ENCODE results near the gene WIPF3. TPM values are rescaled to one million over a fixed set of nuclear protein-coding genes. Genes with fewer than 3 reads are reported as not detected.

Gene WIPF3
- total RNA-seq, 2 experiments from 2014 or later: not detected

DNA sequence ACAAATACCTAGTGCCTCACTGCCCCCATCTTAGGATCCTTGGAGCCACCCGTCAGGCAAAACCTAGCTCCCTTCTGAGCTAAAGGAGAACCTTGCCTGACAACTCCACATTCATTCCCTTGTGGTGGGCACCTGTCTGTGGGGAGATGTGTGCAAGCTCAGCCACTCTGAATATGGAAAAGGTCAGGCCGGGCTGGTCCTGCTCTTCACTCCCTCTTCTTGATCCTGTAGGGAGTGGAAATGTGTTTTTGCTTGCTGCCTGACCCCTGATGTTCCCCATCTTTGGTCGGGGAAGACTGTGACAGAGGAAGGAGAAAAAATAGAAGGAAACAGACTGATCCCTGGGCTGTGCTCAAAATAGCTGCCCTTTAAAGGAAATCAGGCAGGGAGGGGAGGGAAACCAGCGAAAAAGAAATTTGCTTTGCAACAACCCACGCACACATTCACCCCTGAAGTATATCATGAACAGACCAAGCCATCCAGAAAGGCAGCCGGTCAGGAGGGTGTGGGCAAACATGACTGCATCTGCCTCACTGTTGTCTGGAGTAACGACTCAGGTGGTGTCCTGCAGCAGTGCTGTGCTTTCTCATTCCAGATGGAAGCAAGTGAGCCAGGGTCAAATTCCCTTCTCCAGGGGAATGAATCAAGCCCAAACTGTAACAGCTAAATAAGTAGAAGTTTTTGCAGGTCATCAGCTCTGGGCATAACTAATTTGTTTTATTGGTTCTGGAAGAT, 109.3 kb downstream of the WIPF3 start:
- no peak overlapping the region for H3K4me3 Mint-ChIP-seq
- no peaks in the 10 kb centered on the region for H3K9me3 Mint-ChIP-seq
- no peaks in the 10 kb centered on the region for H3K27me3 Mint-ChIP-seq
- ChIA-PET CTCF (no interaction called here), POLR2A (no interaction called here)
- TF ChIP-seq, protein P1, sequence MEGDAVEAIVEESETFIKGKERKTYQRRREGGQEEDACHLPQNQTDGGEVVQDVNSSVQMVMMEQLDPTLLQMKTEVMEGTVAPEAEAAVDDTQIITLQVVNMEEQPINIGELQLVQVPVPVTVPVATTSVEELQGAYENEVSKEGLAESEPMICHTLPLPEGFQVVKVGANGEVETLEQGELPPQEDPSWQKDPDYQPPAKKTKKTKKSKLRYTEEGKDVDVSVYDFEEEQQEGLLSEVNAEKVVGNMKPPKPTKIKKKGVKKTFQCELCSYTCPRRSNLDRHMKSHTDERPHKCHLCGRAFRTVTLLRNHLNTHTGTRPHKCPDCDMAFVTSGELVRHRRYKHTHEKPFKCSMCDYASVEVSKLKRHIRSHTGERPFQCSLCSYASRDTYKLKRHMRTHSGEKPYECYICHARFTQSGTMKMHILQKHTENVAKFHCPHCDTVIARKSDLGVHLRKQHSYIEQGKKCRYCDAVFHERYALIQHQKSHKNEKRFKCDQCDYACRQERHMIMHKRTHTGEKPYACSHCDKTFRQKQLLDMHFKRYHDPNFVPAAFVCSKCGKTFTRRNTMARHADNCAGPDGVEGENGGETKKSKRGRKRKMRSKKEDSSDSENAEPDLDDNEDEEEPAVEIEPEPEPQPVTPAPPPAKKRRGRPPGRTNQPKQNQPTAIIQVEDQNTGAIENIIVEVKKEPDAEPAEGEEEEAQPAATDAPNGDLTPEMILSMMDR (IDR thresholded peaks at IDR 0.05): no peak
- H3K27ac Mint-ChIP-seq: no peak overlapping the region
- H3K4me1 Mint-ChIP-seq (ENCODE audit: low read depth): no peaks in the 10 kb centered on the region
- no peaks in the 10 kb centered on the region for H3K36me3 Mint-ChIP-seq (ENCODE audit: low read depth)
- intact Hi-C loops (cut with micrococcal nuclease): no loop called here
- DNase-seq (no peak), ATAC-seq (no peak)

DNA sequence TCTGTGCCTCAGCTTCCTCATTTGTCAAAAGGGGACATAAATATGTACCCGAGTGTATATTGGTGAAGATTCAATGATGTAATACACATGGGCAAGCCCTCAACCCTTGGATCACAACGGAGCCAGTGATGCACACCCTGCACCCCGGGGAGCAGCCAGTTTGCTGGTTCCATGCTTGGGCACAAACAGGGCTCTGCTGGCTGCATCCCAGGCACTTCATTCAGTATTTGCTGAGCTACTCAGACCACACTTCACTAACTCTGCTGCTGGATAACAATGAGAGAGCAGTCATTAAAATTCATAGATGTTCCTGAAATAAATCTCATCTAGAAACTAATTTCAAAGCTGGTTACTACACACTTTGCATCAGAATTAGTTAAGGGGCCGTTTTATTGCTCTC, 111.3 kb downstream of the WIPF3 start:
- Mint-ChIP-seq H3K27ac (no peak overlapping the region), H3K4me3 (no peak overlapping the region), H3K9me3 (no peaks in the 10 kb centered on the region), H3K4me1 (ENCODE audit: low read depth) (no peaks in the 10 kb centered on the region), H3K27me3 (no peaks in the 10 kb centered on the region), H3K36me3 (ENCODE audit: low read depth) (no peaks in the 10 kb centered on the region)
- no peak for DNase-seq
- CTCF ChIA-PET: no interaction called here
- intact Hi-C loops (cut with micrococcal nuclease): no loop called here
- POLR2A ChIA-PET: no interaction called here
- no peak for ATAC-seq
- TF ChIP-seq, protein P1 (IDR thresholded peaks at IDR 0.05): no peak

DNA sequence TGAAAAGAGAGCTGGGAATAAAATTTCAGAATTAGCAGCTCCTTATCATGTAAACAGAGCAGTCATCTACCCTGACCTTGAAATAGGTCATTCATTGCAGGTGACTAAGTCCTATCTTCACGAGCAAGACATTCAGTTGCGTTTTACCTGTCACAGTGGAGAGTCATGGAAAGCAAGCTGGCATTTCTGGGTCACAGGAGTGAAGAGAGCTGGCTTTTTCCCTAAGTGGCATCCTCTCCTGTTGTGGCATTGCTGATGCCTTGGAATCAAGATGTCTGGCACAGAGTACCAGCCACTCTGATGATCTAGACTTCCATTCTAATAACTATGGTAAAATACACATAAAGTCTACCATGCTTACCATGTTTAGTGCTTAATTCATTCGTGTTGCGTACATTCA, 112.5 kb downstream of the WIPF3 start:
- ChIA-PET POLR2A (no interaction called here), CTCF (interaction anchor here (1.0 kb wide), 1 partner anchor 11 kb away, joined by 3 read pairs; no protein-coding TSS in a partner anchor)
- ATAC-seq (no peak), DNase-seq (no peak)
- TF ChIP-seq, protein P1 (IDR thresholded peaks at IDR 0.05): no peak
- H3K9me3 Mint-ChIP-seq: no peaks in the 10 kb centered on the region
- H3K27me3 Mint-ChIP-seq: no peaks in the 10 kb centered on the region
- no peak overlapping the region for H3K27ac Mint-ChIP-seq
- H3K4me1 Mint-ChIP-seq (ENCODE audit: low read depth): no peaks in the 10 kb centered on the region
- H3K36me3 Mint-ChIP-seq (ENCODE audit: low read depth): no peaks in the 10 kb centered on the region
- no peak overlapping the region for H3K4me3 Mint-ChIP-seq
- intact Hi-C loops (cut with micrococcal nuclease): no loop called here

DNA sequence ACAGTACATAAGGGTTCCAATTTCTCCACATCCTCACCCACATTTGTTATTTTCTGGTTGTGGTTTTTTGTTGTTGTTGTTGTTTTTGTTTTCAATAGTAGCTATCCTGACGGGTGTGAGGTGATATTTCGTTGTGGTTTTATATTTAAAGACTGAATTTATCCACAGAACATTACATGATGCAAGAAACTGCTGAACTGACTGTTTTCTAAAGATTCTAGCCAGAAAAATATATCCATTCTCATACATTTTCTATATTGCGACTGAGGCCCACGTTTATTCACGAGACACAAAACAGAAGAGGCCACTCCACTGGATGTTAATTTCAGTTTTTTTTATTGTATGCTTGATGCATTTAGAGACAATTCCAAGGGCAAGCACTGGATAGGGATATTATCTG, 113.5 kb downstream of the WIPF3 start:
- Mint-ChIP-seq H3K4me3 (no peak overlapping the region), H3K4me1 (ENCODE audit: low read depth) (peaks cover 5% of the 10 kb centered on the region), H3K9me3 (no peaks in the 10 kb centered on the region), H3K36me3 (ENCODE audit: low read depth) (no peaks in the 10 kb centered on the region), H3K27ac (no peak overlapping the region), H3K27me3 (no peaks in the 10 kb centered on the region)
- DNase-seq: no peak
- ChIA-PET CTCF (interaction anchor here (1.7 to 3.7 kb wide), 4 partner anchors 37 to 285 kb away, joined by 6 to 30 read pairs (median 18); no protein-coding TSS in a partner anchor), POLR2A (no interaction called here)
- TF ChIP-seq, protein P1 (IDR thresholded peaks at IDR 0.05): no peak
- no peak for ATAC-seq
- intact Hi-C loops (cut with micrococcal nuclease): loop anchor here (5.0 kb wide), 2 partner anchors 42 to 172 kb away; no protein-coding TSS in a partner anchor

DNA sequence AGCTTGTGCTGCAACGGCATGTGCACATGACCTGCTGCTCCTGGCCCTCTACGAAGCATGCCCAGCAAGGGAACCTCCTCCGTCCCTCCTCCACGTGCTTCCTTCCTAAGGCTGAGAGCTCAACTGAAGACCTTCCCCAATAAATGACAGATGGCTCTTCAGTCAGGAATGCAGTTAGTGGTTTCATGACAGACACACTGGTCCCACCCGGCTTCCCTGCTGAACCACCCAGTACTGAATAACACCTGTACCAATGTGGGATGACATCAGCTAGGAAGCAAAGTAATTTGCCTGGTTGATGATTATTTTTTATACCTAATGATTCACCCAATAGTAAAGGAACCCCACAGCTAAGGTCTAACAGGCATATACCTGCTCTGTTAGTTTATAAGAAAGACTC, 114.2 kb downstream of the WIPF3 start:
- H3K4me3 Mint-ChIP-seq: no peak overlapping the region
- H3K27me3 Mint-ChIP-seq: no peaks in the 10 kb centered on the region
- H3K36me3 Mint-ChIP-seq (ENCODE audit: low read depth): no peaks in the 10 kb centered on the region
- H3K4me1 Mint-ChIP-seq (ENCODE audit: low read depth): peaks cover 6% of the 10 kb centered on the region
- TF ChIP-seq, protein P1 (IDR thresholded peaks at IDR 0.05): no peak
- CTCF ChIA-PET: interaction anchor here (0.9 to 3.7 kb wide), 21 partner anchors 9 to 999 kb away, joined by 3 to 30 read pairs (median 5); no protein-coding TSS in a partner anchor
- DNase-seq: no peak
- no peak for ATAC-seq
- POLR2A ChIA-PET: no interaction called here
- no peaks in the 10 kb centered on the region for H3K9me3 Mint-ChIP-seq
- H3K27ac Mint-ChIP-seq: no peak overlapping the region
- intact Hi-C loops (cut with micrococcal nuclease): loop anchor here (5.0 kb wide), 2 partner anchors 43 to 173 kb away; no protein-coding TSS in a partner anchor
